Endodermal cell (in vitro differentiated cells): ENCODE results near the gene ZC3H4. TPM values are rescaled to one million over a fixed set of nuclear protein-coding genes. Genes with fewer than 3 reads are reported as not detected.

Source experiments
- DNase-seq: peaks from one replicate; pipeline ENCODE4 v3.0.0-alpha.2; 2017
- H3K27ac ChIP-seq: 2 replicates; pipeline ENCODE4 v1.5.1; 2013; ENCODE audit warnings: mild to moderate bottlenecking, low read depth, low read length, moderate library complexity
- H3K27me3 ChIP-seq: 2 replicates; pipeline ENCODE4 v1.6.1; 2013; ENCODE audit warnings: mild to moderate bottlenecking, low read length, moderate library complexity; ENCODE audit not compliant: insufficient read depth, control insufficient read depth, poor library complexity, severe bottlenecking
- H3K36me3 ChIP-seq: 2 replicates; pipeline ENCODE4 v1.7.0; 2013; ENCODE audit warnings: mild to moderate bottlenecking, low read length, moderate library complexity; ENCODE audit not compliant: control insufficient read depth, insufficient read depth
- H3K4me1 ChIP-seq: one replicate; pipeline ENCODE4 v1.7.0; 2013; ENCODE audit warnings: low read length; ENCODE audit not compliant: control insufficient read depth, insufficient read depth
- H3K4me3 ChIP-seq: 2 replicates; pipeline ENCODE4 v1.5.1; 2013; ENCODE audit warnings: mild to moderate bottlenecking, low read length, moderate library complexity
- H3K9ac ChIP-seq: 2 replicates; pipeline ENCODE4 v1.6.1; 2013; ENCODE audit warnings: mild to moderate bottlenecking, low read length, moderate library complexity; ENCODE audit not compliant: poor library complexity, severe bottlenecking; ENCODE audit errors: extremely low read depth
- H3K9me3 ChIP-seq: 2 replicates; pipeline ENCODE4 v1.6.1; 2013; ENCODE audit warnings: mild to moderate bottlenecking, low read length, moderate library complexity; ENCODE audit not compliant: control insufficient read depth
- H3K27ac Mint-ChIP-seq: 2 replicates; pipeline ENCODE4 v1.8.0; 2020; ENCODE audit warnings: mixed read lengths
- H3K27me3 Mint-ChIP-seq: 2 replicates; pipeline ENCODE4 v1.8.0; 2021; ENCODE audit warnings: mild to moderate bottlenecking, mixed read lengths; ENCODE audit not compliant: insufficient read depth
- H3K36me3 Mint-ChIP-seq: 2 replicates; pipeline ENCODE4 v1.8.0; 2020; ENCODE audit warnings: low read depth, mixed read lengths
- H3K4me1 Mint-ChIP-seq: 2 replicates; pipeline ENCODE4 v1.8.0; 2020; ENCODE audit warnings: mixed read lengths
- H3K4me3 Mint-ChIP-seq: 2 replicates; pipeline ENCODE4 v1.8.0; 2020; ENCODE audit warnings: mild to moderate bottlenecking, moderate library complexity, mixed read lengths
- H3K9me3 Mint-ChIP-seq: 2 replicates; pipeline ENCODE4 v1.8.0; 2020; ENCODE audit warnings: mild to moderate bottlenecking, mixed read lengths
- WGBS, 2 experiments: methylation state at CpG; one replicate each; pipeline versions ENCODE4 v1.1.5 to v1.1.7; 2013; ENCODE audit warnings: missing lambda C conversion rate in 2 of 2, mixed read lengths in 1 of 2; ENCODE audit not compliant: insufficient coverage in 1 of 2, insufficient read length in 1 of 2; 5-methylcytosine and 5-hydroxymethylcytosine counted together
- total RNA-seq, 2 donors: library from RNA; stranded (reverse); fragmentation: NEBNext Ultra II Directional in 1 of 2; extraction: Animal tissue kit (Norgen Biotek cat#: 25700) in 1 of 2; gene quantifications; 2 replicates in 1 of 2; 3 replicates in 1 of 2; pipeline ENCODE4 v1.2.1, GENCODE V29; 2021
- TF ChIP-seq, protein P1 (sequence below): fragments of 200-600 bp; sonication (generic); conservative IDR thresholded peaks from 2 replicates; pipeline ENCODE4 v1.5.0; 2021; ENCODE audit warnings: antibody characterized with exemption, mild to moderate bottlenecking

The ZC3H4 gene
- total RNA-seq, 2 donors from 2014 or later: 64.9 to 82.5 TPM

DNA sequence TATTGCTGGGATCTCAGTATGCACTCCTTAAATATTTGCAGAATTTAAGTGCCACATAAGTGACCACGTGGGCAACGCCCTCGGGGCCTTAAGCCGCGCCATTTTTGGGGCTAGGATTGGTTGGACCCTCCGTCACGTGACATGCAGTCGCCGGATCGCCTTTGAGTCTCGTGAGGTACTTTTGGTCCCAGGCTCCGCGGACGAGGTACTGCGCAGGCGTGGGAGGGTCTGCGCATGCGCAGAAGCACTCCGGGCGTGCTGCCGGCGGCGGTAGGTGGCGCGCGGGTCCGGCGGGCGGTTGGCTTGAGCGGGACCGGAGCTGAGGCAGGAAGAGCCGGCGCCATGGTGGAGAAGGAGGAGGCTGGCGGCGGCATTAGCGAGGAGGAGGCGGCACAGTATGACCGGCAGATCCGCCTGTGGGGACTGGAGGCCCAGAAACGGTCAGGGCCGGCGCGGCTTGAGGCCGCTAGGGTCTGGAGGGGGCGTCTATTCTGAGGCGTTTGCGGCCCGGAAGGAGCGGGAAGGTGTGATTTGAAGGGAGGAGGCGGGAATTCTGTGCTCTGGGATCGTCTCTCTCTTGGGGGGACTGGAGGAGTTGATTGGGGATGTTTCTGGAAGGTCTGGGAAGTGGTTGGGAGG, 17.1 kb upstream of the ZC3H4 start, which contains the start of gene SAE1:
Gene SAE1 (plus strand): TSS at position 247 of the 639 bp plus-strand sequence. CDS start 96 bp downstream, at position 343.
- DNase-seq: peak; percentile 99
- Mint-ChIP-seq H3K27me3 (no peaks in the 10 kb centered on the region), H3K4me3 (peak within 1 kb of the TSS; percentile 100), H3K9me3 (peaks cover 4% of the 10 kb centered on the region), H3K4me1 (peaks cover 25% of the 10 kb centered on the region), H3K27ac (peak within 1 kb of the TSS; percentile 99), H3K36me3 (peaks cover 34% of the 10 kb centered on the region)
- H3K4me1 ChIP-seq: no peaks in the 10 kb centered on the region
- H3K27ac ChIP-seq: peak within 1 kb of the TSS; percentile 74
- H3K27me3 ChIP-seq: no peaks in the 10 kb centered on the region
- peaks cover 34% of the 10 kb centered on the region for H3K36me3 ChIP-seq
- peaks cover 5% of the 10 kb centered on the region for H3K9me3 ChIP-seq
- TF ChIP-seq, protein P1, sequence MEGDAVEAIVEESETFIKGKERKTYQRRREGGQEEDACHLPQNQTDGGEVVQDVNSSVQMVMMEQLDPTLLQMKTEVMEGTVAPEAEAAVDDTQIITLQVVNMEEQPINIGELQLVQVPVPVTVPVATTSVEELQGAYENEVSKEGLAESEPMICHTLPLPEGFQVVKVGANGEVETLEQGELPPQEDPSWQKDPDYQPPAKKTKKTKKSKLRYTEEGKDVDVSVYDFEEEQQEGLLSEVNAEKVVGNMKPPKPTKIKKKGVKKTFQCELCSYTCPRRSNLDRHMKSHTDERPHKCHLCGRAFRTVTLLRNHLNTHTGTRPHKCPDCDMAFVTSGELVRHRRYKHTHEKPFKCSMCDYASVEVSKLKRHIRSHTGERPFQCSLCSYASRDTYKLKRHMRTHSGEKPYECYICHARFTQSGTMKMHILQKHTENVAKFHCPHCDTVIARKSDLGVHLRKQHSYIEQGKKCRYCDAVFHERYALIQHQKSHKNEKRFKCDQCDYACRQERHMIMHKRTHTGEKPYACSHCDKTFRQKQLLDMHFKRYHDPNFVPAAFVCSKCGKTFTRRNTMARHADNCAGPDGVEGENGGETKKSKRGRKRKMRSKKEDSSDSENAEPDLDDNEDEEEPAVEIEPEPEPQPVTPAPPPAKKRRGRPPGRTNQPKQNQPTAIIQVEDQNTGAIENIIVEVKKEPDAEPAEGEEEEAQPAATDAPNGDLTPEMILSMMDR: peak; percentile 67
- 0% methylated on average over 7 to 51 of the region's 51 CpGs for WGBS, 2 experiments
- peak within 1 kb of the TSS; percentile 95 for H3K4me3 ChIP-seq
- H3K9ac ChIP-seq: peak within 1 kb of the TSS; percentile 97

DNA sequence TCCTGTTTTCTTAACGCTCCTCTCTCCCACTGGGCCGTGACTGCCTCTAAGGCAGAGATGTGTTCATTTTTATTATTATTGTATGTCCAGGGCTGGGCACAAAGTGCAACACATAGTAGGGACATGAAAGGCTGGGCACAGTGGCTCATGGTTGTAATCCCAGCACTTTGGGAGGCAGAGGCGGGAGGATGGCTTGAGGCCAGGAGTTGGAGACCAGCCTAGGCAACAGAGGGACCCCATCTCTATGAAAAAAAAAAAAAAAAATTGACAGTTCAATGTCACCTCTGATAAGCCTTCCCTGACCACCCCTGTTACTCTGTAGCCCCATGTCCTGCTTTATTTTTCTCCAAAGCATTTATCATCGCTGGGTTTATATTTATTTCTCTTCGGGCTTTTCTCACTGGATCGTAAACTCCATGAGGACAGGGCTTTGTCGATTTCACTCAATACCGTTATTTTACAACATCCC, 16.6 kb upstream of the ZC3H4 start:
- peaks cover 5% of the 10 kb centered on the region for H3K9me3 ChIP-seq
- Mint-ChIP-seq H3K4me1 (peaks cover 22% of the 10 kb centered on the region), H3K9me3 (peaks cover 4% of the 10 kb centered on the region), H3K27me3 (no peaks in the 10 kb centered on the region), H3K4me3 (peak overlapping the region; percentile 100), H3K36me3 (peaks cover 28% of the 10 kb centered on the region), H3K27ac (peak overlapping the region; percentile 99)
- 73 to 74% methylated on average over 6 to 8 of the region's 8 CpGs for WGBS, 2 experiments
- H3K27me3 ChIP-seq: no peaks in the 10 kb centered on the region
- DNase-seq: no peak
- H3K4me3 ChIP-seq: no peak overlapping the region
- H3K9ac ChIP-seq: no peak overlapping the region
- TF ChIP-seq, protein P1: no peak
- peaks cover 28% of the 10 kb centered on the region for H3K36me3 ChIP-seq
- no peaks in the 10 kb centered on the region for H3K4me1 ChIP-seq
- H3K27ac ChIP-seq: no peak overlapping the region

DNA sequence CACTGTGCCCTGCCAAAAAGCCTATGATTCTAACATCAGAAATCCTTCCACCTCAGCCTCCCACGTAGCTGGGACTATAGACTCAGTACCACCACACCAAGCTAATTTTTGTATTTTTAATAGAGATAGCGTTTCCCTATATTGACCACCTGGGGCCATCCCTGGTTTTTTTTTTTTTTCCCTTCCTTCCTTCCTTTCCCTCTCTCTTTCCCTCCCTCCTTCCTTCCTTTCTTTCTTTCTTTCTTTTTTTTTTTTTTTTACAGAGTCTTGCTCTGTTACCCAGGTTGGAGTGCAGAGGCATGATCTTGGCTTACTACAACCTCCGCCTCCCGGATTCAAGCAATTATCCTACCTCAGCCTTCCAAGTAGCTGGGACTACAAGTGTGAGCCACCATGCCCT, 16.0 kb upstream of the ZC3H4 start:
- H3K36me3 ChIP-seq: peaks cover 23% of the 10 kb centered on the region
- Mint-ChIP-seq H3K9me3 (peaks cover 4% of the 10 kb centered on the region), H3K27me3 (no peaks in the 10 kb centered on the region), H3K4me1 (peaks cover 19% of the 10 kb centered on the region), H3K4me3 (no peak overlapping the region), H3K27ac (no peak overlapping the region), H3K36me3 (peaks cover 25% of the 10 kb centered on the region)
- H3K9ac ChIP-seq: no peak overlapping the region
- TF ChIP-seq, protein P1: no peak
- H3K4me3 ChIP-seq: no peak overlapping the region
- H3K27ac ChIP-seq: no peak overlapping the region
- no peaks in the 10 kb centered on the region for H3K4me1 ChIP-seq
- no peak for DNase-seq
- WGBS, 2 experiments: 97% methylated on average over 3 to 4 of the region's 4 CpGs
- peaks cover 5% of the 10 kb centered on the region for H3K9me3 ChIP-seq
- no peaks in the 10 kb centered on the region for H3K27me3 ChIP-seq
